ENCODE results near the gene DMXL1. TPM values are rescaled to one million over a fixed set of nuclear protein-coding genes. Genes with fewer than 3 reads are reported as not detected.
"Not testable (repeated sequence)": the region's sequence is repeated elsewhere in the genome, so short reads cannot be mapped to it uniquely, and the experiment has no call there.

DMXL1 gene
- total RNA-seq, 1 donor from 2014 or later = 51.4 TPM

DNA sequence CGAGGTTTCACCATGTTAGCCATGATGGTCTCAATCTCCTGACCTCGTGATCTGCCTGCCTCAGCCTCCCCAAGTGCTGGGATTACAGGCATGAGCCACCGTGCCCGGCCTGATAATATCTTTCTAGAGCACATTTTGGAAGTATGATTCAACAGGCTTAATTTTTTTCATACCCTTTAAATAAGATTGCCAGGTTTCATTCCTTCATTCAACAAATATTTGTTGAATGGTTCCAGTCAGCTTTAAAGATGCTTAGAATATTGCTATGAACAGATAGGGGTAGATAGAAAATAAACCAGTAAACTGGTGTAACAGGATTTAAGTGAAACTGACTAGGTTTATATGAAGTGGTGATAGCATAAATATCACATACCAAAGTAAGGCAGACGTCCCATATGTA lies 41.3 kb downstream of the DMXL1 start:
- no peak overlapping the region for H3K4me3 ChIP-seq
- no peak for ATAC-seq
- H3K4me1 ChIP-seq = no peaks in the 10 kb centered on the region
- no peaks in the 10 kb centered on the region for H3K9me3 ChIP-seq
- H3K36me3 ChIP-seq = peaks cover 41% of the 10 kb centered on the region
- DNase-seq = no peak
- H3K27ac ChIP-seq = no peak overlapping the region
- intact Hi-C loops (cut with DNase I) = no loop called here
- TF ChIP-seq CTCF (IDR thresholded peaks at IDR 0.05) = no peak
- no peaks in the 10 kb centered on the region for H3K27me3 ChIP-seq

DNA sequence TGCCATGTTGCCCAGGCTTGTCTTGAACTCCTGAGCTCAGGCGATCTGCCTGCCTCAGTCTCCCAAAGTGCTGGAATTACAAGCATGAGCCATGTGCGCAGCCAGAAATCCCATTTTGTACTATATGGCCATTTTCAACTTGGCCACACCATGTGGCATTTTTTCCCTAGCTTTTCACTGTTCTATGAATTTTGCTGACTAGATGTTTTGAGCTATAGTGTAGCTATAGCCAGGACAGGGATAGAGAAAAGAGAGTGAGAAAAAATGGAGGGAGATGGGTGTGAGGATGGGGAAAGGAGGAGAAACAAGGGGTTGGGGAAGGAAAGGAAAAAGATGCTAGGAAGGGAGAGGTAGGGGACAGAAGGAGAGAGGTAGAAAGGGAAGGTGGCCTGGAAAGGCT lies 46.4 kb downstream of the DMXL1 start:
- Histone ChIP-seq H3K4me3 (no peak overlapping the region), H3K9me3 (no peaks in the 10 kb centered on the region), H3K27me3 (no peaks in the 10 kb centered on the region), H3K4me1 (no peaks in the 10 kb centered on the region), H3K36me3 (peaks cover 75% of the 10 kb centered on the region), H3K27ac (no peak overlapping the region)
- TF ChIP-seq CTCF (IDR thresholded peaks at IDR 0.05) = no peak
- ATAC-seq = no peak
- intact Hi-C loops (cut with DNase I) = no loop called here
- no peak for DNase-seq

GRCh38 chr5:119118000-119118399 lies 47.1 kb downstream of the DMXL1 start:
- Histone ChIP-seq H3K4me1 (no peaks in the 10 kb centered on the region), H3K36me3 (peaks cover 72% of the 10 kb centered on the region), H3K4me3 (no peak overlapping the region), H3K9me3 (no peaks in the 10 kb centered on the region), H3K27ac (no peak overlapping the region), H3K27me3 (no peaks in the 10 kb centered on the region)
- DNase-seq (no peak), ATAC-seq (no peak)
- intact Hi-C loops (cut with DNase I) = no loop called here
- TF ChIP-seq CTCF (IDR thresholded peaks at IDR 0.05) = no peak

DNA sequence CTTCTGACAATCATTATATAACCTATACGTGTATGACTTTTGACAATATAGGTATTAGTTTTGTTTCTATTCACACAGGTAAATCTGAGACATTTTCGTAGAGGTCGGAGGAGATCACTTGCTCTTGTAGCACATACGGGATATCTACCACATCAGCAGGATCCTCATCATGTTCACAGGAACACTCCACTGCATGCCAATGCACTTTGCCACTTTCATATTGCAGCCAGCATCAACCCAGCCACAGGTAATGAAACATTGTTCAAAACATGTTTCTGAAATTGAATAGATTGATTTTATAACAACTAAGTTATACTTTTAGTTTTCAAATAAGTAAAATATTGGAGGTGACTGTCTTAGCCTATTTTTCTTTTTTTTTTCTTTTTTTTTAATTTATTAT lies 50.0 kb downstream of the DMXL1 start:
- Histone ChIP-seq H3K9me3 (no peaks in the 10 kb centered on the region), H3K4me1 (no peaks in the 10 kb centered on the region), H3K36me3 (peaks cover 54% of the 10 kb centered on the region), H3K27ac (no peak overlapping the region), H3K4me3 (no peak overlapping the region), H3K27me3 (no peaks in the 10 kb centered on the region)
- DNase-seq (no peak), ATAC-seq (no peak)
- no peak for TF ChIP-seq CTCF (IDR thresholded peaks at IDR 0.05)
- intact Hi-C loops (cut with DNase I) = no loop called here

- H3K4me1 ChIP-seq; H3K9me3 ChIP-seq; H3K27me3 ChIP-seq; DNase-seq; intact Hi-C loops (cut with DNase I); ATAC-seq; H3K27ac ChIP-seq; H3K4me3 ChIP-seq: not testable (repeated sequence)
- peaks cover 40% of the 10 kb centered on the region for H3K36me3 ChIP-seq
Measured at GRCh38 chr5:119122474-119122873, 51.6 kb downstream of the DMXL1 start.

GRCh38 chr5:119123280-119123679 lies 52.4 kb downstream of the DMXL1 start:
- no peak for DNase-seq
- Histone ChIP-seq H3K27me3 (no peaks in the 10 kb centered on the region), H3K4me3 (no peak overlapping the region), H3K27ac (no peak overlapping the region), H3K36me3 (peaks cover 32% of the 10 kb centered on the region), H3K4me1 (no peaks in the 10 kb centered on the region), H3K9me3 (no peaks in the 10 kb centered on the region)
- ATAC-seq = no peak
- TF ChIP-seq CTCF (IDR thresholded peaks at IDR 0.05) = no peak
- intact Hi-C loops (cut with DNase I) = no loop called here

Measured in upper lobe of right lung (tissue), 1 donor.